ENCODE results near the gene LSM5. TPM values are rescaled to one million over a fixed set of nuclear protein-coding genes. Genes with fewer than 3 reads are reported as not detected.

The LSM5 gene
- total and polyA plus RNA-seq, 12 donors, result 36.1 to 58.3 (median 40.9) TPM

GRCh38 chr7:32515890-32516550 is 25.8 kb upstream of the LSM5 start:
- Histone ChIP-seq H3K27me3 (no peaks in the 10 kb centered on the region), H3K9me3 (peaks cover 0 to 41% (median 3%) of the 10 kb centered on the region in 11 donors), H3K4me1 (peaks cover 0 to 37% (median 8%) of the 10 kb centered on the region in 9 donors), H3K36me3 (peaks cover 0 to 8% (median 0%) of the 10 kb centered on the region in 9 donors), H3K27ac (no peak overlapping the region), H3K4me3 (no peak overlapping the region)
- DNase-seq (no peak), ATAC-seq (no peak)
- intact Hi-C loops (cut with DNase I), result no loop called here
- TF ChIP-seq CTCF (IDR thresholded peaks at IDR 0.05), result no peak
- 84 to 92% methylated on average over 3 of the region's 3 CpGs for WGBS, 2 donors

GRCh38 chr7:32513210-32513609 is 23.0 kb upstream of the LSM5 start:
- no peaks in the 10 kb centered on the region for H3K36me3 ChIP-seq
- no peak for ATAC-seq
- peaks cover 0 to 16% (median 0%) of the 10 kb centered on the region in 11 donors for H3K9me3 ChIP-seq
- 100% methylated on average over 1 of the region's 1 CpG for WGBS, 2 donors
- no peak overlapping the region for H3K4me3 ChIP-seq
- H3K27me3 ChIP-seq, result no peaks in the 10 kb centered on the region
- no peak for TF ChIP-seq CTCF (IDR thresholded peaks at IDR 0.05)
- peaks cover 0 to 37% (median 8%) of the 10 kb centered on the region in 9 donors for H3K4me1 ChIP-seq
- no peak for DNase-seq
- H3K27ac ChIP-seq, result no peak overlapping the region
- intact Hi-C loops (cut with DNase I), result no loop called here

- no peaks in the 10 kb centered on the region for H3K27me3 ChIP-seq
- intact Hi-C loops (cut with DNase I), result no loop called here
- no peaks in the 10 kb centered on the region for H3K36me3 ChIP-seq
- TF ChIP-seq CTCF (IDR thresholded peaks at IDR 0.05), result no peak
- ATAC-seq (no peak), DNase-seq (no peak)
- WGBS, 2 donors, result 86 to 90% methylated on average over 4 of the region's 4 CpGs
- H3K4me1 ChIP-seq, result peaks cover 0 to 44% (median 13%) of the 10 kb centered on the region in 9 donors
- no peak overlapping the region for H3K27ac ChIP-seq
- H3K4me3 ChIP-seq, result no peak overlapping the region
- H3K9me3 ChIP-seq, result peaks cover 0 to 2% (median 0%) of the 10 kb centered on the region in 11 donors
Measured at GRCh38 chr7:32511791-32512190, 21.6 kb upstream of the LSM5 start.

GRCh38 chr7:32507414-32507813 is 17.2 kb upstream of the LSM5 start:
- ATAC-seq, result no peak

More at GRCh38 chr7:32507414-32507813, 17.2 kb upstream of the LSM5 start:
- H3K4me1 ChIP-seq, result peaks cover 0 to 32% (median 15%) of the 10 kb centered on the region in 9 donors
- no peak overlapping the region for H3K27ac ChIP-seq
- H3K27me3 ChIP-seq, result no peaks in the 10 kb centered on the region
- 94 to 95% methylated on average over 6 of the region's 6 CpGs for WGBS, 2 donors
- intact Hi-C loops (cut with DNase I), result no loop called here
- TF ChIP-seq CTCF (IDR thresholded peaks at IDR 0.05), result no peak
- DNase-seq, result no peak
- no peaks in the 10 kb centered on the region for H3K36me3 ChIP-seq
- H3K4me3 ChIP-seq, result no peak overlapping the region
- H3K9me3 ChIP-seq, result no peaks in the 10 kb centered on the region
